ENCODE data around the gene PHC2. TPM values are rescaled to one million over a fixed set of nuclear protein-coding genes. Genes with fewer than 3 reads are reported as not detected.

PHC2 gene
- total RNA-seq, 1 experiment from 2014 or later = 176 TPM

DNA sequence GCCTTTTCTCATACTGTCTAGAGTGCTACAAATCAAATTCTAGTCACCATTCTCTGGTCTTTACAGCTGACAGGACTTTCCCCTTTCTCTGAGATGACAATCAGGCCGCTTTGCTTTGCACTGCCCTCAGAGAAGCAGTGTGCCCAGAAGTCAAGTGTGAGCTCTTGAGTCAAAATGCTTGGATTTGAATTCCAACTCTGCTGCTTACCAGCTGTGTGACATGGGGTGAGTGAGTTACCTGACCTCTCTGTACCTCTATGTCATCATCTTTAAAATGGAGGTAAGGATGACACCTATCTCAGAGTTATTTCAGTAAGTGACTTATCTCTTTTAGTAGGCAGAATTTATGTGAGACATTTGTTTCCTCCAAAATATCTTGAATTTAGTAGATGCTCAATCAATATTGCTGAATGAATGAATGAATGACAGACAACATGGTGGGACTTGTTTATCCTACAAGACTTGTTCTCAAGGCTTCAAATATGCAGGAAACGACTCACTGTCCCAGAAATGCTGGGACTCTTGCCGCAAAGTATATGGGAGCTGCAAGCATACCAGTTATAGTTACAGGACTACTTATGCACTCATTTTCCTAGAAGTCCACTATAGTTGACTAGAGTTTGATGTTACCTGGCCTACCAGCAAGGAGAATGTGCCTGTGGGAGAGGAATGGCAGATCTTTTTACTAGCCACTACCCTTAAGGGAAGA is 71.9 kb downstream of the PHC2 start:
- Histone ChIP-seq H3K4me3 (replicated peaks in 1 of 2; ENCODE audit: low read depth in 1 of 2, low read length in 2 of 2) (no peak overlapping the region), H2AFZ (ENCODE audit: low read depth, low read length, poor library complexity, severe bottlenecking) (no peak overlapping the region), H3K9me3 (ENCODE audit: control insufficient read depth in 1 of 2, insufficient read depth in 1 of 2, low read depth in 1 of 2, low read length in 2 of 2) (no peaks in the 10 kb centered on the region), H3K27ac (ENCODE audit: low read depth, low read length) (no peak overlapping the region), H3K36me3 (ENCODE audit: control insufficient read depth in 1 of 2, insufficient read depth in 2 of 2, low read length in 2 of 2) (peaks cover 50 to 64% of the 10 kb centered on the region in 2 experiments), H4K20me1 (ENCODE audit: insufficient read depth) (no peaks in the 10 kb centered on the region), H3K27me3 (ENCODE audit: insufficient read depth, low read length) (no peaks in the 10 kb centered on the region), H3K9me2 (ENCODE audit: insufficient read depth) (no peaks in the 10 kb centered on the region), H3K79me2 (ENCODE audit: insufficient read depth, low read length) (no peaks in the 10 kb centered on the region), H3K4me2 (ENCODE audit: low read length) (no peak overlapping the region), H3K9ac (ENCODE audit: low read length) (no peak overlapping the region), H3K4me1 (ENCODE audit: control insufficient read depth in 1 of 2, insufficient read depth in 2 of 2, low read length in 2 of 2) (peaks cover 0 to 4% of the 10 kb centered on the region in 2 experiments; a peak in 1 of 4 replicates)
- no TSS peak for BruUV-seq (replicated peaks)
- DNase-seq (ENCODE audit: low read depth, low spot score) (no peak), ATAC-seq (no peak)
- CTCF ChIA-PET = no interaction called here
- RAD21 ChIA-PET (ENCODE audit: low non-redundant PET in 1 of 2, low total read pairs in 2 of 2, uncharacterized antibody in 2 of 2, unreplicated experiment in 2 of 2) = no interaction called here
- POLR2A ChIA-PET = no interaction called here
- TF ChIP-seq SIN3A (IDR thresholded peaks at IDR 0.05; ENCODE audit: low read depth) = no peak
- TF ChIP-seq MAX (IDR thresholded peaks at IDR 0.05) = no peak
- no peak for TF ChIP-seq ATF3 (IDR thresholded peaks at IDR 0.05)
- no peak for TF ChIP-seq YY1 (IDR thresholded peaks at IDR 0.05; ENCODE audit: extremely low read depth, insufficient replicate concordance, low read depth, low read length)
- TF ChIP-seq ZFX (IDR thresholded peaks at IDR 0.05) = no peak
- TF ChIP-seq EGR1 (IDR thresholded peaks at IDR 0.05; ENCODE audit: low read depth) = no peak
- intact Hi-C loops (cut with micrococcal nuclease) = loop anchor here (10.0 kb wide), 1 partner anchor 264 kb away; no protein-coding TSS in a partner anchor

DNA sequence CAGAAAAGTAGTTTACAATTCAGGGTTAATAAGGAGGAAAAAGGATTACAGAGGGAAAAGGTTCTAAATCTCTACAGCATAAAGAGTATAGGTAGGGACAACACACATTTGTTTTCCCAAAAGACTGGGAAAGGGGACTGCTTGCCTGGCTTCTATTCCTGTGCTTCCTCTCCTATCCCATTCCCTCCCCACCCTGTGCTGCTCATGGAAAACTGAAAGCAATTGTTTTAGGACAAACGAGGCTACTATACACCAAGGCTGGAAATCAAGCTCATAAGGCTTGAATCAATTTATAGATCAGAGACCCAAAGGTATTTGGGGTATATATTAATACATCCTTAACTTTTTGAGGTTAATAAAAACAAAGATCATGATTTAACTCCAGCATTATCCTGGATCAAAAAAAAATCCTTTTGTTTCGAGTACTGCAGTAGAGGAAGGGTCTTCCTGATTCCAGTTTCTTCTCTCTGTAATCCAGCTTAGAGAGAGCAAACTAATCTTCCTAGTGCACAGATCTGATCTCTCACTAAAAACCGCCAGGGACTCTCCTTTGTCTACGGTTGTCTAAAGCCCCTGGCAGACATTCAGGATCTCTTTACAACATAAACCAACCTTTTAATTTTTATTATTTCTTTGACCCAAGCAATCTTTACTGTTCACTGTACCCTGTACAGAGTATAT is 72.6 kb downstream of the PHC2 start:
- no peaks in the 10 kb centered on the region for H3K27me3 ChIP-seq (ENCODE audit: insufficient read depth, low read length)
- no peaks in the 10 kb centered on the region for H3K9me2 ChIP-seq (ENCODE audit: insufficient read depth)
- H3K27ac ChIP-seq (ENCODE audit: low read depth, low read length) = no peak overlapping the region
- H3K4me1 ChIP-seq (ENCODE audit: control insufficient read depth in 1 of 2, insufficient read depth in 2 of 2, low read length in 2 of 2) = peaks cover 0 to 4% of the 10 kb centered on the region in 2 experiments; a peak in 1 of 4 replicates
- ChIA-PET POLR2A (no interaction called here), RAD21 (ENCODE audit: low non-redundant PET in 1 of 2, low total read pairs in 2 of 2, uncharacterized antibody in 2 of 2, unreplicated experiment in 2 of 2) (no interaction called here), CTCF (no interaction called here)
- H3K4me2 ChIP-seq (ENCODE audit: low read length) = no peak overlapping the region
- H3K36me3 ChIP-seq (ENCODE audit: control insufficient read depth in 1 of 2, insufficient read depth in 2 of 2, low read length in 2 of 2) = peaks cover 49 to 65% of the 10 kb centered on the region in 2 experiments
- no TSS peak for BruUV-seq (replicated peaks)
- no peak overlapping the region for H3K4me3 ChIP-seq (replicated peaks in 1 of 2; ENCODE audit: low read depth in 1 of 2, low read length in 2 of 2)
- H3K79me2 ChIP-seq (ENCODE audit: insufficient read depth, low read length) = no peaks in the 10 kb centered on the region
- H4K20me1 ChIP-seq (ENCODE audit: insufficient read depth) = no peaks in the 10 kb centered on the region
- intact Hi-C loops (cut with micrococcal nuclease) = loop anchor here (10.0 kb wide), 1 partner anchor 263 kb away; no protein-coding TSS in a partner anchor
- no peak overlapping the region for H2AFZ ChIP-seq (ENCODE audit: low read depth, low read length, poor library complexity, severe bottlenecking)
- ATAC-seq (no peak), DNase-seq (ENCODE audit: low read depth, low spot score) (no peak)
- H3K9ac ChIP-seq (ENCODE audit: low read length) = no peak overlapping the region
- H3K9me3 ChIP-seq (ENCODE audit: control insufficient read depth in 1 of 2, insufficient read depth in 1 of 2, low read depth in 1 of 2, low read length in 2 of 2) = no peaks in the 10 kb centered on the region
- TF ChIP-seq, protein P1, sequence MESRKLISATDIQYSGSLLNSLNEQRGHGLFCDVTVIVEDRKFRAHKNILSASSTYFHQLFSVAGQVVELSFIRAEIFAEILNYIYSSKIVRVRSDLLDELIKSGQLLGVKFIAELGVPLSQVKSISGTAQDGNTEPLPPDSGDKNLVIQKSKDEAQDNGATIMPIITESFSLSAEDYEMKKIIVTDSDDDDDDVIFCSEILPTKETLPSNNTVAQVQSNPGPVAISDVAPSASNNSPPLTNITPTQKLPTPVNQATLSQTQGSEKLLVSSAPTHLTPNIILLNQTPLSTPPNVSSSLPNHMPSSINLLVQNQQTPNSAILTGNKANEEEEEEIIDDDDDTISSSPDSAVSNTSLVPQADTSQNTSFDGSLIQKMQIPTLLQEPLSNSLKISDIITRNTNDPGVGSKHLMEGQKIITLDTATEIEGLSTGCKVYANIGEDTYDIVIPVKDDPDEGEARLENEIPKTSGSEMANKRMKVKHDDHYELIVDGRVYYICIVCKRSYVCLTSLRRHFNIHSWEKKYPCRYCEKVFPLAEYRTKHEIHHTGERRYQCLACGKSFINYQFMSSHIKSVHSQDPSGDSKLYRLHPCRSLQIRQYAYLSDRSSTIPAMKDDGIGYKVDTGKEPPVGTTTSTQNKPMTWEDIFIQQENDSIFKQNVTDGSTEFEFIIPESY (IDR thresholded peaks at IDR 0.05; ENCODE audit: extremely low read depth, insufficient replicate concordance, low read length) = no peak
- TF ChIP-seq ELF1 (IDR thresholded peaks at IDR 0.05; ENCODE audit: borderline replicate concordance, low read depth) (no peak), ZFX (IDR thresholded peaks at IDR 0.05) (no peak), EGR1 (IDR thresholded peaks at IDR 0.05; ENCODE audit: low read depth) (no peak), FOSL1 (IDR thresholded peaks at IDR 0.05; ENCODE audit: low read depth) (no peak), SP1 (IDR thresholded peaks at IDR 0.05; ENCODE audit: low read depth) (no peak)
- TF ChIP-seq, protein P2, sequence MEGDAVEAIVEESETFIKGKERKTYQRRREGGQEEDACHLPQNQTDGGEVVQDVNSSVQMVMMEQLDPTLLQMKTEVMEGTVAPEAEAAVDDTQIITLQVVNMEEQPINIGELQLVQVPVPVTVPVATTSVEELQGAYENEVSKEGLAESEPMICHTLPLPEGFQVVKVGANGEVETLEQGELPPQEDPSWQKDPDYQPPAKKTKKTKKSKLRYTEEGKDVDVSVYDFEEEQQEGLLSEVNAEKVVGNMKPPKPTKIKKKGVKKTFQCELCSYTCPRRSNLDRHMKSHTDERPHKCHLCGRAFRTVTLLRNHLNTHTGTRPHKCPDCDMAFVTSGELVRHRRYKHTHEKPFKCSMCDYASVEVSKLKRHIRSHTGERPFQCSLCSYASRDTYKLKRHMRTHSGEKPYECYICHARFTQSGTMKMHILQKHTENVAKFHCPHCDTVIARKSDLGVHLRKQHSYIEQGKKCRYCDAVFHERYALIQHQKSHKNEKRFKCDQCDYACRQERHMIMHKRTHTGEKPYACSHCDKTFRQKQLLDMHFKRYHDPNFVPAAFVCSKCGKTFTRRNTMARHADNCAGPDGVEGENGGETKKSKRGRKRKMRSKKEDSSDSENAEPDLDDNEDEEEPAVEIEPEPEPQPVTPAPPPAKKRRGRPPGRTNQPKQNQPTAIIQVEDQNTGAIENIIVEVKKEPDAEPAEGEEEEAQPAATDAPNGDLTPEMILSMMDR (IDR thresholded peaks at IDR 0.05 in 2 of 3, conservative IDR thresholded peaks at IDR 0.05 in 1 of 3; ENCODE audit: borderline replicate concordance in 1 of 3, insufficient read depth in 1 of 3, low read depth in 2 of 3, low read length in 2 of 3) = no peak

All from HCT116 (cell line).